Renal cortical epithelial cell (primary cell): ENCODE results near the gene TAB2. TPM values are rescaled to one million over a fixed set of nuclear protein-coding genes. Genes with fewer than 3 reads are reported as not detected.

Experiments used
- DNase-seq: peaks from one replicate; pipeline ENCODE4 v3.0.0-alpha.2; 2011; ENCODE audit warnings: low read depth
- total RNA-seq: library from RNA; depleted of rRNA; stranded (reverse); fragments of >200 nt; gene quantifications from 2 replicates; pipeline ENCODE4 v1.2.3, GENCODE V29; 2014

Gene TAB2, protein sequence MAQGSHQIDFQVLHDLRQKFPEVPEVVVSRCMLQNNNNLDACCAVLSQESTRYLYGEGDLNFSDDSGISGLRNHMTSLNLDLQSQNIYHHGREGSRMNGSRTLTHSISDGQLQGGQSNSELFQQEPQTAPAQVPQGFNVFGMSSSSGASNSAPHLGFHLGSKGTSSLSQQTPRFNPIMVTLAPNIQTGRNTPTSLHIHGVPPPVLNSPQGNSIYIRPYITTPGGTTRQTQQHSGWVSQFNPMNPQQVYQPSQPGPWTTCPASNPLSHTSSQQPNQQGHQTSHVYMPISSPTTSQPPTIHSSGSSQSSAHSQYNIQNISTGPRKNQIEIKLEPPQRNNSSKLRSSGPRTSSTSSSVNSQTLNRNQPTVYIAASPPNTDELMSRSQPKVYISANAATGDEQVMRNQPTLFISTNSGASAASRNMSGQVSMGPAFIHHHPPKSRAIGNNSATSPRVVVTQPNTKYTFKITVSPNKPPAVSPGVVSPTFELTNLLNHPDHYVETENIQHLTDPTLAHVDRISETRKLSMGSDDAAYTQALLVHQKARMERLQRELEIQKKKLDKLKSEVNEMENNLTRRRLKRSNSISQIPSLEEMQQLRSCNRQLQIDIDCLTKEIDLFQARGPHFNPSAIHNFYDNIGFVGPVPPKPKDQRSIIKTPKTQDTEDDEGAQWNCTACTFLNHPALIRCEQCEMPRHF
- 24.7 and 104 TPM in 2 replicates for total RNA-seq

GRCh38 chr6:149317644-149318571, at the start of gene TAB2:
Gene TAB2 (plus strand): TSS chr6:149317712. CDS start chr6:149369998, 52,286 bp downstream.
- DNase-seq = no peak

GRCh38 chr6:149268146-149268545, 49.4 kb upstream of the TAB2 start:
- no peak for DNase-seq

- DNase-seq = no peak
These were observed 48.7 kb upstream of the TAB2 start for GRCh38 chr6:149268768-149269167.

- no peak for DNase-seq
These were observed 46.9 kb upstream of the TAB2 start for GRCh38 chr6:149270616-149271015.

- DNase-seq = peak; percentile 36
These were observed 45.9 kb upstream of the TAB2 start for GRCh38 chr6:149271348-149272340.

GRCh38 chr6:149273318-149273717, 44.2 kb upstream of the TAB2 start:
- no peak for DNase-seq

- no peak for DNase-seq
These were observed 41.9 kb upstream of the TAB2 start for GRCh38 chr6:149275621-149276020.

- no peak for DNase-seq
These were observed 39.9 kb upstream of the TAB2 start for GRCh38 chr6:149277621-149278020.

GRCh38 chr6:149278997-149279396, 38.5 kb upstream of the TAB2 start:
- no peak for DNase-seq

DNA sequence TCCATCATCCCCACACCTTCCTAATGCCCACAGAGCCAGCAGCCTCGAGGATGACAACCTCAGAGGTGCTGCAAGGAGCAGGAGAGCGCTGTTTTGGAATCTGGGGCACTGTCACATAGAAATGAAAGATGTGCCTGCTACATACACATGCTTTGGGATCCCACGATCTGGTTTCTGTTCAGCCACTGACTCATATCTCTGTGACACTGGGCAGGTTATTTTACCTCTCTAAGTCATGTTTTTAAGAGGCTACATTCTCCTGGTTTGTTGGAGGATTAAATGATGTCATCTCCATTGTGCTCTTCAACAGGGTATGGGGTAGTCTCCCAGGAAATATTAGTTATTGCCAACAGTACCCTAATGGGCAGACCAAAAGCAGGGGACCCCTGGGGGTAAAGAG, 32.6 kb upstream of the TAB2 start:
- peak; percentile 14 for DNase-seq

DNA sequence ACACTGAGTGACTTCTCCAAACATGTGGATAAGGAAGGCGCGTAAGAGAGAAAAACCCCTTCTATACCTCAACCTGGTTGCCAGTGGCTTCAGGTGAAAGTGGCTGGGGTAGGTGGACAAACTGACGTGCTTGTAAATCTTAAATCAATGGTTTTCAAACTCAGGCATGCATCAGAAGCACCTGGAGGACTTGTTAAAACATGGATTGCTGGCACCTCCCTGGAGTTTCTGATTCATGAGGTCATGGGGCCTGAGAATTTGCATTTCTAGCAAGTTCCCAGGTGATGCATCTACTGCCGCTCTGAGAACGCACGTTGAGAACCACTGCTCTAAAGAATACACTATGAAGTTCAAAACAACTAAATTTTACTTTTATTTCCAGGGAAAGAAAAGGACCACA, 31.9 kb upstream of the TAB2 start:
- DNase-seq = no peak

GRCh38 chr6:149286905-149287304, 30.6 kb upstream of the TAB2 start:
- DNase-seq = no peak

- peak; percentile 4 for DNase-seq
These were observed 28.2 kb upstream of the TAB2 start for GRCh38 chr6:149289192-149289781.

DNA sequence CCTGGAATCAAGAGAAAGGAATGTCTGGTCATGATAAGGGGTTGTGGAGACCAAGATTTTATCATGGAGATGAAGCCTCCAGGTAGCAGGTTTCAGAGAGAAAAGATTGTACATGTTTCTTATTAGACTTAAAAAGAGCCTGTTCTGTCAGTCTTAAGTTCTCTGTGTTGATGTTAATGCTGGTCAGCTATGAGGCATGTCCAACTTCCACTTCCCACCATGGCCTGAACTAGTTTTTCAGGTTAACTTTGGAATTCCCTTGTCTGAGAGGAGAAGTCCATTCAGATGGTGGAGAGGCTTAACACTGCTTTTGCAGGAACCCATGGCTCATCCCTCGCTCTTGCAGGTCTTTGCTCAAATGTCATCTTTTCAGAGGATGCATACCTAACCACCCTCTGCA, 27.5 kb upstream of the TAB2 start:
- DNase-seq = no peak

GRCh38 chr6:149293244-149293643, 24.3 kb upstream of the TAB2 start:
- peak; percentile 15 for DNase-seq

GRCh38 chr6:149300563-149300962, 16.9 kb upstream of the TAB2 start:
- DNase-seq = no peak

GRCh38 chr6:149302723-149303122, 14.8 kb upstream of the TAB2 start:
- DNase-seq = no peak

GRCh38 chr6:149303468-149303867, 14.0 kb upstream of the TAB2 start:
- DNase-seq = no peak

GRCh38 chr6:149305372-149305771, 12.1 kb upstream of the TAB2 start:
- no peak for DNase-seq

DNA sequence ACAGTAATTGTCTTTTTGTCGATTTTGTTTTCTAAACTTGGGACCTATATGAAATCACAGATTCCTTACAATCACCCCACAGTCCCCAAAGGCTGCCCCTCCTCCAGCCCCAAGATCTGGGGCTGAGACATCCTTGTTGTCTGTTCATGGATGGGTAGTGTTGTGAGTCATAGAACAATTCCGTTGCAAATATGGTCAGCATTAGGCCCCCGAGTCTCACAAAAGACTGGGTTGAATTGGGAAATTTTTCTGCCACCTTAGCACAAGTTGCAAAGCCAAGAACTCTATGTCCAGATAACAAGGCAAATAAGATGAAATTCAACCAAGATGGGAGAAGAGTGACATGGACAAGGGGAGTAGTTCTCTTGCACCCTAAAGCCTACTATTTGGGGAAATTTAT, 10.5 kb upstream of the TAB2 start:
- peak; percentile 85 for DNase-seq

- no peak for DNase-seq
These were observed 6.2 kb upstream of the TAB2 start for GRCh38 chr6:149311293-149311692.
